ENCODE data around the gene HERC2.
"Not testable (repeated sequence)": the region's sequence is repeated elsewhere in the genome, so short reads cannot be mapped to it uniquely, and the experiment has no call there.

GRCh38 chr15:28227303-28227702 lies 94.7 kb downstream of the HERC2 start:
- TF ChIP-seq, protein P1, sequence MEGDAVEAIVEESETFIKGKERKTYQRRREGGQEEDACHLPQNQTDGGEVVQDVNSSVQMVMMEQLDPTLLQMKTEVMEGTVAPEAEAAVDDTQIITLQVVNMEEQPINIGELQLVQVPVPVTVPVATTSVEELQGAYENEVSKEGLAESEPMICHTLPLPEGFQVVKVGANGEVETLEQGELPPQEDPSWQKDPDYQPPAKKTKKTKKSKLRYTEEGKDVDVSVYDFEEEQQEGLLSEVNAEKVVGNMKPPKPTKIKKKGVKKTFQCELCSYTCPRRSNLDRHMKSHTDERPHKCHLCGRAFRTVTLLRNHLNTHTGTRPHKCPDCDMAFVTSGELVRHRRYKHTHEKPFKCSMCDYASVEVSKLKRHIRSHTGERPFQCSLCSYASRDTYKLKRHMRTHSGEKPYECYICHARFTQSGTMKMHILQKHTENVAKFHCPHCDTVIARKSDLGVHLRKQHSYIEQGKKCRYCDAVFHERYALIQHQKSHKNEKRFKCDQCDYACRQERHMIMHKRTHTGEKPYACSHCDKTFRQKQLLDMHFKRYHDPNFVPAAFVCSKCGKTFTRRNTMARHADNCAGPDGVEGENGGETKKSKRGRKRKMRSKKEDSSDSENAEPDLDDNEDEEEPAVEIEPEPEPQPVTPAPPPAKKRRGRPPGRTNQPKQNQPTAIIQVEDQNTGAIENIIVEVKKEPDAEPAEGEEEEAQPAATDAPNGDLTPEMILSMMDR (IDR thresholded peaks at IDR 0.05): peak in 3 of 6 experiments; percentile 4 to 8 (median 4)
- not testable (repeated sequence) for TF ChIP-seq POLR2A (IDR thresholded peaks at IDR 0.05)
